ENCODE results near the gene RIMS4. TPM values are rescaled to one million over a fixed set of nuclear protein-coding genes. Genes with fewer than 3 reads are reported as not detected.

RIMS4 gene
- total RNA-seq, 3 donors from 2014 or later = 0.66 to 1.8 (median 0.96) TPM

GRCh38 chr20:44752099-44752931 is 58.0 kb downstream of the RIMS4 start:
- peaks cover 0 to 13% of the 10 kb centered on the region in 2 donors for H3K27me3 ChIP-seq
- TF ChIP-seq POLR2A (IDR thresholded peaks at IDR 0.05) = no peak
- TF ChIP-seq CTCF (IDR thresholded peaks at IDR 0.05) = no peak
- TF ChIP-seq POLR2AphosphoS5 (IDR thresholded peaks at IDR 0.05) = no peak
- no peaks in the 10 kb centered on the region for H3K36me3 ChIP-seq

GRCh38 chr20:44750081-44750805 is 60.1 kb downstream of the RIMS4 start:
- no peak for TF ChIP-seq POLR2AphosphoS5 (IDR thresholded peaks at IDR 0.05)
- TF ChIP-seq CTCF (IDR thresholded peaks at IDR 0.05) = no peak
- TF ChIP-seq POLR2A (IDR thresholded peaks at IDR 0.05) = no peak
- H3K9me3 ChIP-seq = no peaks in the 10 kb centered on the region
- H3K36me3 ChIP-seq = no peaks in the 10 kb centered on the region
- peaks cover 0 to 13% of the 10 kb centered on the region in 2 donors for H3K27me3 ChIP-seq
- no peak for DNase-seq (ENCODE audit: low spot score in 2 of 2)
- H3K4me3 ChIP-seq = no peak overlapping the region
- H3K4me1 ChIP-seq = peaks cover 0 to 10% of the 10 kb centered on the region in 2 donors
- H3K27ac ChIP-seq = no peak overlapping the region
- intact Hi-C loops (cut with DNase I; ENCODE audit: low total_unique reads) = loop anchor here (5.0 kb wide), 1 partner anchor 117 kb away; no protein-coding TSS in a partner anchor

More at GRCh38 chr20:44752099-44752931, 58.0 kb downstream of the RIMS4 start:
- DNase-seq (ENCODE audit: low spot score in 2 of 2) = no peak
- intact Hi-C loops (cut with DNase I; ENCODE audit: low total_unique reads) = loop anchor here (5.0 kb wide), 1 partner anchor 115 kb away; no protein-coding TSS in a partner anchor
- Histone ChIP-seq H3K27ac (no peak overlapping the region), H3K4me3 (no peak overlapping the region), H3K9me3 (no peaks in the 10 kb centered on the region), H3K4me1 (no peaks in the 10 kb centered on the region)

GRCh38 chr20:44748005-44748370 is 62.4 kb downstream of the RIMS4 start:
- TF ChIP-seq POLR2AphosphoS5 (IDR thresholded peaks at IDR 0.05) = no peak
- TF ChIP-seq POLR2A (IDR thresholded peaks at IDR 0.05) = no peak
- no peak for TF ChIP-seq CTCF (IDR thresholded peaks at IDR 0.05)
- intact Hi-C loops (cut with DNase I; ENCODE audit: low total_unique reads) = no loop called here
- Histone ChIP-seq H3K36me3 (no peaks in the 10 kb centered on the region), H3K4me1 (peaks cover 0 to 10% of the 10 kb centered on the region in 2 donors), H3K9me3 (no peaks in the 10 kb centered on the region), H3K4me3 (no peak overlapping the region), H3K27ac (no peak overlapping the region), H3K27me3 (peaks cover 0 to 7% of the 10 kb centered on the region in 2 donors)
- no peak for DNase-seq (ENCODE audit: low spot score in 2 of 2)

GRCh38 chr20:44747166-44748004 is 63.0 kb downstream of the RIMS4 start:
- peak; percentile 82 to 85 for DNase-seq (ENCODE audit: low spot score in 2 of 2)
- Histone ChIP-seq H3K4me1 (peaks cover 0 to 10% of the 10 kb centered on the region in 2 donors), H3K27ac (peak overlapping the region; percentile 46 to 67), H3K27me3 (peaks cover 0 to 4% of the 10 kb centered on the region in 2 donors), H3K36me3 (no peaks in the 10 kb centered on the region), H3K9me3 (no peaks in the 10 kb centered on the region), H3K4me3 (peak overlapping the region in 1 of 3 donors; percentile 90)
- peak; percentile 39 to 78 (median 73) for TF ChIP-seq CTCF (IDR thresholded peaks at IDR 0.05)
- TF ChIP-seq POLR2AphosphoS5 (IDR thresholded peaks at IDR 0.05) = peak in 2 of 3 donors; percentile 6 to 61
- no peak for TF ChIP-seq POLR2A (IDR thresholded peaks at IDR 0.05)
- intact Hi-C loops (cut with DNase I; ENCODE audit: low total_unique reads) = no loop called here
